Subcutaneous abdominal adipose tissue (tissue), 5 donors: ENCODE results near the gene TRIM41.

Experiments used
- H3K27ac ChIP-seq: one replicate; pipeline ENCODE4 v1.7.0; 2013; ENCODE audit warnings: low read depth, mild to moderate bottlenecking, inconsistent platforms, low read length, moderate library complexity
- H3K27me3 ChIP-seq, 5 donors: one replicate each; pipeline ENCODE4 v1.7.0; 2013; ENCODE audit warnings: low read length in 5 of 5, inconsistent platforms in 1 of 5; ENCODE audit not compliant: control insufficient read depth in 5 of 5, insufficient read depth in 4 of 5
- H3K36me3 ChIP-seq, 5 donors: one replicate each; pipeline ENCODE4 v1.7.0; 2013; ENCODE audit warnings: low read length in 5 of 5; ENCODE audit not compliant: control insufficient read depth in 5 of 5, insufficient read depth in 5 of 5
- H3K4me1 ChIP-seq, 5 donors: one replicate each; pipeline ENCODE4 v1.7.0; 2013; ENCODE audit warnings: low read length in 5 of 5, mild to moderate bottlenecking in 3 of 5, moderate library complexity in 1 of 5; ENCODE audit not compliant: control insufficient read depth in 5 of 5, insufficient read depth in 5 of 5
- H3K4me3 ChIP-seq, 5 donors: one replicate each; pipeline ENCODE4 v1.7.0; 2013; ENCODE audit warnings: low read length in 5 of 5, low read depth in 1 of 5
- H3K9ac ChIP-seq, 5 donors: one replicate each; pipeline ENCODE4 v1.7.0; 2013; ENCODE audit warnings: low read length in 5 of 5, mild to moderate bottlenecking in 4 of 5, moderate library complexity in 3 of 5
- H3K9me3 ChIP-seq, 5 donors: one replicate each; pipeline ENCODE4 v1.7.0; 2013; ENCODE audit warnings: low read length in 5 of 5; ENCODE audit not compliant: control insufficient read depth in 5 of 5
- donor health status: healthy.
- donor health status: healthy.
- donor health status: healthy.
- donor health status: healthy.
- donor health status: healthy.

The TRIM41 gene

GRCh38 chr5:181220178-181220515 lies 2.9 kb upstream of the TRIM41 start:
- H3K4me3 ChIP-seq: no peak overlapping the region
- H3K27ac ChIP-seq: no peak overlapping the region
- H3K9me3 ChIP-seq: no peaks in the 10 kb centered on the region
- no peaks in the 10 kb centered on the region for H3K36me3 ChIP-seq
- H3K27me3 ChIP-seq: no peaks in the 10 kb centered on the region
- H3K4me1 ChIP-seq: peaks cover 12 to 56% (median 47%) of the 10 kb centered on the region in 5 donors
- no peak overlapping the region for H3K9ac ChIP-seq

GRCh38 chr5:181221105-181221791 lies 1.8 kb upstream of the TRIM41 start:
- Histone ChIP-seq H3K36me3 (no peaks in the 10 kb centered on the region), H3K9ac (no peak overlapping the region), H3K27ac (peak overlapping the region; percentile 92), H3K4me1 (peaks cover 12 to 56% (median 43%) of the 10 kb centered on the region in 5 donors), H3K27me3 (no peaks in the 10 kb centered on the region), H3K4me3 (peak overlapping the region in 2 of 5 donors; percentile 74 to 86), H3K9me3 (no peaks in the 10 kb centered on the region)

- H3K27ac ChIP-seq: peak overlapping the region; percentile 92
- no peaks in the 10 kb centered on the region for H3K27me3 ChIP-seq
- peaks cover 0 to 2% (median 0%) of the 10 kb centered on the region in 5 donors for H3K36me3 ChIP-seq
- no peaks in the 10 kb centered on the region for H3K9me3 ChIP-seq
- H3K4me3 ChIP-seq: peak overlapping the region; percentile 64 to 86 (median 86)
- peaks cover 12 to 50% (median 36%) of the 10 kb centered on the region in 5 donors for H3K4me1 ChIP-seq
- H3K9ac ChIP-seq: peak overlapping the region in 4 of 5 donors; percentile 53 to 92 (median 82)
Observed at GRCh38 chr5:181221792-181222629, 1.1 kb upstream of the TRIM41 start.

- Histone ChIP-seq H3K9me3 (no peaks in the 10 kb centered on the region), H3K27me3 (no peaks in the 10 kb centered on the region), H3K4me3 (peak overlapping the region; percentile 64 to 86 (median 86)), H3K4me1 (peaks cover 12 to 43% (median 30%) of the 10 kb centered on the region in 5 donors), H3K27ac (peak overlapping the region; percentile 92), H3K36me3 (peaks cover 0 to 3% (median 3%) of the 10 kb centered on the region in 5 donors), H3K9ac (peak overlapping the region in 4 of 5 donors; percentile 53 to 92 (median 82))
Observed at GRCh38 chr5:181222630-181223057, 437 bp upstream of the TRIM41 start.

- H3K9ac ChIP-seq: peak overlapping the region in 4 of 5 donors; percentile 64 to 92 (median 68)
- H3K27me3 ChIP-seq: no peaks in the 10 kb centered on the region
- peak overlapping the region; percentile 64 to 88 (median 86) for H3K4me3 ChIP-seq
- no peaks in the 10 kb centered on the region for H3K9me3 ChIP-seq
- peak overlapping the region; percentile 92 for H3K27ac ChIP-seq
- peaks cover 0 to 5% (median 3%) of the 10 kb centered on the region in 5 donors for H3K36me3 ChIP-seq
- peaks cover 8 to 33% (median 20%) of the 10 kb centered on the region in 5 donors for H3K4me1 ChIP-seq
Observed at GRCh38 chr5:181223729-181224389, 778 bp downstream of the TRIM41 start.

GRCh38 chr5:181224390-181225229 lies 1.5 kb downstream of the TRIM41 start:
- Histone ChIP-seq H3K4me1 (peaks cover 8 to 33% (median 20%) of the 10 kb centered on the region in 5 donors), H3K36me3 (peaks cover 0 to 13% (median 3%) of the 10 kb centered on the region in 5 donors), H3K9ac (peak overlapping the region in 1 of 5 donors; percentile 64)

GRCh38 chr5:181229996-181230395 lies 6.9 kb downstream of the TRIM41 start:
- Histone ChIP-seq H3K27me3 (no peaks in the 10 kb centered on the region), H3K36me3 (peaks cover 0 to 55% (median 37%) of the 10 kb centered on the region in 5 donors), H3K4me3 (no peak overlapping the region), H3K27ac (no peak overlapping the region), H3K4me1 (peaks cover 0 to 16% (median 12%) of the 10 kb centered on the region in 5 donors), H3K9me3 (no peaks in the 10 kb centered on the region), H3K9ac (no peak overlapping the region)

More at GRCh38 chr5:181224390-181225229, 1.5 kb downstream of the TRIM41 start:
- Histone ChIP-seq H3K27ac (peak overlapping the region; percentile 92), H3K9me3 (no peaks in the 10 kb centered on the region), H3K27me3 (no peaks in the 10 kb centered on the region), H3K4me3 (peak overlapping the region; percentile 64 to 88 (median 86))

GRCh38 chr5:181230551-181230950 lies 7.5 kb downstream of the TRIM41 start:
- Histone ChIP-seq H3K27ac (no peak overlapping the region), H3K9me3 (no peaks in the 10 kb centered on the region), H3K36me3 (peaks cover 0 to 60% (median 42%) of the 10 kb centered on the region in 5 donors), H3K4me3 (no peak overlapping the region), H3K9ac (no peak overlapping the region), H3K4me1 (peaks cover 0 to 19% (median 17%) of the 10 kb centered on the region in 5 donors), H3K27me3 (no peaks in the 10 kb centered on the region)

GRCh38 chr5:181231432-181231831 lies 8.4 kb downstream of the TRIM41 start:
- peaks cover 6 to 69% (median 51%) of the 10 kb centered on the region in 5 donors for H3K36me3 ChIP-seq

More at GRCh38 chr5:181231432-181231831, 8.4 kb downstream of the TRIM41 start:
- H3K27ac ChIP-seq: no peak overlapping the region
- H3K4me1 ChIP-seq: peaks cover 0 to 22% (median 19%) of the 10 kb centered on the region in 5 donors
- H3K9ac ChIP-seq: no peak overlapping the region
- H3K9me3 ChIP-seq: no peaks in the 10 kb centered on the region
- H3K27me3 ChIP-seq: no peaks in the 10 kb centered on the region
- no peak overlapping the region for H3K4me3 ChIP-seq
